Pancreas (tissue), 10 donors: ENCODE measurements around the gene MAIP1. TPM values are rescaled to one million over a fixed set of nuclear protein-coding genes. Genes with fewer than 3 reads are reported as not detected.

ENCODE experiments used
- ATAC-seq, 4 donors: fragments of 200-7000 bp; cut with Tn5 transposase; one replicate each; pipeline versions ENCODE4 v1.8.0 to v1.9.1; 2020; ENCODE audit warnings: mild to moderate bottlenecking in 4 of 4, moderate library complexity in 4 of 4
- DNase-seq, 6 donors: peaks; one replicate each; pipeline ENCODE4 v3.0.0-alpha.2; 2020
- FAIRE-seq: peaks from 2 replicates; lab custom pipeline; 2012; peaks lifted over from hg19 to GRCh38; lab: Jason Lieb, UNC
- H3K27ac ChIP-seq, 4 donors: fragments of 200-600 bp; sonication (generic); 1 replicate in 3 of 4; 2 replicates in 1 of 4; pipeline versions ENCODE4 v1.5.0 to v1.8.0; 2020
- H3K27me3 ChIP-seq, 4 donors: fragments of 200-600 bp; one replicate each; pipeline ENCODE4 v1.8.0; 2021
- H3K36me3 ChIP-seq, 3 donors: fragments of 200-600 bp; sonication (generic) in 1 of 3; one replicate each; pipeline versions ENCODE4 v1.5.0 to v1.8.0; 2020 to 2021
- H3K4me1 ChIP-seq, 3 donors: fragments of 200-600 bp; one replicate each; pipeline ENCODE4 v1.8.0; 2021
- H3K4me3 ChIP-seq, 4 donors: fragments of 200-600 bp; sonication (generic) in 2 of 4; one replicate each; pipeline versions ENCODE4 v1.5.0 to v1.8.0; 2020 to 2021
- H3K9me3 ChIP-seq, 4 donors: fragments of 200-600 bp; one replicate each; pipeline ENCODE4 v1.8.0; 2021
- CTCF ChIP-seq, 4 donors: fragments of 200-600 bp; sonication (generic) in 3 of 4; IDR thresholded peaks; one replicate each; pipeline versions ENCODE4 v1.5.0 to v1.8.0; 2021; ENCODE audit warnings: antibody characterized with exemption in 4 of 4
- WGBS, 2 donors: extraction: QIAGEN DNeasy Blood & Tissue Kit; methylation state at CpG; one replicate each; pipeline ENCODE4 v1.1.7; 2013; 5-methylcytosine and 5-hydroxymethylcytosine counted together
- intact Hi-C, 3 donors: fragments of 100-400 bp; cut with DNase I; formaldehyde crosslinking; loops; one replicate each; pipeline versions ENCODE4 v1.11.1 to v1.14.2; 2022
- polyA plus RNA-seq, 2 donors: library from polyadenylated mRNA; stranded (reverse); fragments of 200-250 nt; gene quantifications; one replicate each; pipeline ENCODE4 v1.2.3, GENCODE V29; 2013
- total RNA-seq, 6 donors: library from RNA; stranded (reverse); fragmentation: NEBNext Ultra II Directional in 4 of 6; extraction: Animal tissue kit (Norgen Biotek cat#: 25700) in 4 of 6; gene quantifications; one replicate each; pipeline versions ENCODE4 v1.2.1 to v1.2.4, GENCODE V29; 2021 to 2023
- donor health status: healthy with polysubstance abuse.
- donor health status: DM: no; HTN: no; CAD: no; lungs with moderate emphysema.
- donor health status: DM: no; HTN: no; CAD: no.
- donor health status: control.
- donor health status: control.
- donor health status: Bipolar disorder and iron deficiency.
- donor health status: DM: yes; HTN: yes; CAD: no.
- donor health status: DM: no; HTN: no; CAD: no.
- donor health status: DM: no; HTN: no; CAD: no.
- donor health status: DM: yes; HTN: yes; CAD: no.

The MAIP1 gene, protein sequence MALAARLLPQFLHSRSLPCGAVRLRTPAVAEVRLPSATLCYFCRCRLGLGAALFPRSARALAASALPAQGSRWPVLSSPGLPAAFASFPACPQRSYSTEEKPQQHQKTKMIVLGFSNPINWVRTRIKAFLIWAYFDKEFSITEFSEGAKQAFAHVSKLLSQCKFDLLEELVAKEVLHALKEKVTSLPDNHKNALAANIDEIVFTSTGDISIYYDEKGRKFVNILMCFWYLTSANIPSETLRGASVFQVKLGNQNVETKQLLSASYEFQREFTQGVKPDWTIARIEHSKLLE
- total RNA-seq: 1 to 10 TPM; 3.6 to 8.8 (median 6.4) TPM
- 1 to 10 TPM; 3.7 to 8.4 TPM for polyA plus RNA-seq

DNA sequence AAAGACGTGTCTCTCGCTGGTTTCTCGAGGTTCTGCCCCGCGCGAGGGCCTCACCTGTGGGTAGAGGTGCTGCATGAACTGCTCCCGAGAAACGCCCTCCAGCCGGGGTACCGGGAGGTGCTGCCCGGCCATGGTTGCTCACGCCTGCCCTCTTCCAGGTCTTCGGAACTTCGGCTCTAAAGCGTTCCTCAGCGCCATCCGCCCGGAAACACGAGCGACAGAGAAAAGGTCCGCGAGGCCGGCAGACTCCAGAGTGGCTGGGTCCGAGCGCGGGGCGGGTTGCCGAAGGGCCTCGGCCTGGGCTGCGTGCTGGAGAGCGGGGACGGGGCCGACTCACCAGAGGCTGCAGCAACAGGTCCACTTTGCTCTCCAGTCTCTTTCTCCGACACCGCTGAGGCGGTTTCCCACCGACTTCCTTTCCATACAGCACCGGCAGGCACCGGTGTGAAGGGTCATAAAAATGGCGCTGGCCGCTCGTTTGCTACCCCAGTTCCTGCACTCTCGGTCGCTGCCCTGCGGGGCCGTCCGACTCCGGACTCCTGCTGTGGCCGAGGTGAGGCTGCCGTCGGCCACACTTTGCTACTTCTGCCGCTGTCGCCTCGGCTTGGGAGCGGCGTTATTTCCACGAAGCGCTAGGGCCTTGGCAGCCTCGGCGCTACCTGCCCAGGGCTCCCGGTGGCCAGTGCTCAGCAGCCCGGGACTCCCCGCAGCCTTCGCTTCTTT lies at the start of gene MAIP1, which contains the start of gene TYW5:
TSS of gene MAIP1 (plus strand) at position 244 of the 723 bp plus-strand sequence. CDS start at position 461, 217 bp downstream.
TSS of gene TYW5 (minus strand) at position 153 of the 723 bp plus-strand sequence. CDS start at position 132, 21 bp downstream.
- H3K4me3 ChIP-seq: peak within 1 kb of the TSS; percentile 57 to 96 (median 90)
- peak within 1 kb of the TSS; percentile 69 to 95 (median 76) for H3K27ac ChIP-seq
- intact Hi-C loops: no loop called here
- TF ChIP-seq CTCF (IDR thresholded peaks at IDR 0.05): no peak
- DNase-seq (peak; percentile 74 to 91 (median 84)), FAIRE-seq (no peak), ATAC-seq (peak; percentile 94 to 98 (median 96))
- peaks cover 15 to 26% (median 18%) of the 10 kb centered on the region in 3 donors for H3K4me1 ChIP-seq
- H3K9me3 ChIP-seq: no peaks in the 10 kb centered on the region
- peaks cover 0 to 6% (median 0%) of the 10 kb centered on the region in 3 donors for H3K36me3 ChIP-seq
- WGBS, 2 donors: 0% methylated on average over 64 of the region's 64 CpGs
- no peaks in the 10 kb centered on the region for H3K27me3 ChIP-seq

- Histone ChIP-seq H3K27me3 (no peaks in the 10 kb centered on the region), H3K4me3 (no peak overlapping the region), H3K4me1 (no peaks in the 10 kb centered on the region), H3K36me3 (no peaks in the 10 kb centered on the region), H3K27ac (no peak overlapping the region), H3K9me3 (no peaks in the 10 kb centered on the region)
- intact Hi-C loops: no loop called here
- WGBS, 2 donors: 66 to 68% methylated on average over 2 of the region's 2 CpGs
- ATAC-seq: no peak
- DNase-seq: no peak
- no peak for TF ChIP-seq CTCF (IDR thresholded peaks at IDR 0.05)
- FAIRE-seq: no peak
Measured at GRCh38 chr2:199907008-199907714, 48.2 kb upstream of the MAIP1 start.

DNA sequence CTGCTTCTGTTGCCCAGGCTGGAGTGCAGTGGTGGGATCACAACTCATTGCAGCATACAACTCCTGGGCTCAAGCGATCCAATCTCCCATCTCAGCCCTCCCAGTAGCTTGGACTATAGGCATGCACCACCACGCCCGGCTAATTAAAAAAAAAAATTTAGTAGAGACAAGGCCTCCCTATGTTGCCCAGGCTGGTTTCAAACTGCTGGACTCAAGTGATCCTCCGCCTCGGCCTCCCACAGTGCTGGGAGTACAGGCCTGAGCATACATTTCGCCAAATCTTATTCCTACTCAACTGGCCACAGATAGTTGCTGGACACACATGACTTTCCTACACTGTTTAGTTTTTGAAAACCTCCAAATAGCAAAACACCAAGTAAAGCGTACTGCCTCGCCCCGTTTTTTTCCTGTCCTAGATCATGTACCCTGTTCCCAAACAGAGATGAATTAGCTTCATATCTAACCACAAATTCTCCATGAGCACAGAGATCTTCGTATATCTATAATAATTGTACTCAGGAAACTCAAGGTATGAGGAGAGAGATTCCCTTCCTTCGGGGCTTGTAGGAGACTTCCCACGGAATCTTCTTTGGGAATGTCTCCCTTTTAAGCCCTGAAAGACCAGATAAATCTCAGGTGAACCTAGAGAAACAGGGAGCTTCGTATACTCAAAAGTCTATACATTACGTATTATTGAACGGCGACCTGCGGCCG lies 44.9 kb upstream of the MAIP1 start:
- Histone ChIP-seq H3K27ac (peak overlapping the region in 3 of 4 donors; percentile 85 to 95 (median 92)), H3K27me3 (no peaks in the 10 kb centered on the region), H3K4me1 (peaks cover 0 to 19% (median 5%) of the 10 kb centered on the region in 3 donors), H3K9me3 (no peaks in the 10 kb centered on the region), H3K4me3 (peak overlapping the region; percentile 36 to 84 (median 64)), H3K36me3 (no peaks in the 10 kb centered on the region)
- WGBS, 2 donors: 36 to 37% methylated on average over 18 of the region's 18 CpGs
- intact Hi-C loops: no loop called here
- DNase-seq (no peak), FAIRE-seq (no peak), ATAC-seq (no peak)
- no peak for TF ChIP-seq CTCF (IDR thresholded peaks at IDR 0.05)

GRCh38 chr2:199911052-199911876 lies 44.1 kb upstream of the MAIP1 start, which contains the start of gene C2orf69:
Gene C2orf69 (plus strand): TSS chr2:199911293. CDS start chr2:199911439, 146 bp downstream.
- FAIRE-seq: no peak
- H3K27ac ChIP-seq: peak within 1 kb of the TSS; percentile 85 to 95 (median 92)
- intact Hi-C loops: no loop called here
- H3K4me3 ChIP-seq: peak within 1 kb of the TSS; percentile 36 to 84 (median 64)
- no peaks in the 10 kb centered on the region for H3K27me3 ChIP-seq
- H3K9me3 ChIP-seq: no peaks in the 10 kb centered on the region
- H3K36me3 ChIP-seq: no peaks in the 10 kb centered on the region
- H3K4me1 ChIP-seq: peaks cover 0 to 19% (median 5%) of the 10 kb centered on the region in 3 donors
- no peak for TF ChIP-seq CTCF (IDR thresholded peaks at IDR 0.05)
- ATAC-seq: peak; percentile 96 to 99 (median 98)
- DNase-seq: peak; percentile 93 to 97 (median 96)
- WGBS, 2 donors: 0 to 1% methylated on average over 74 to 85 of the region's 85 CpGs
